Head of caudate nucleus (tissue), 42 donors: Measurements from ENCODE around the gene XIRP1.
A peak's percentile ranks its signal among the peaks of the same experiment; 100 is the strongest.
"Not testable (repeated sequence)": the region's sequence is repeated elsewhere in the genome, so short reads cannot be mapped to it uniquely, and the experiment has no call there.

Experiments
- DNase-seq, 42 donors: peaks; one replicate each; pipeline versions ENCODE4 v3.0.0 to v3.0.0-alpha.2; 2020 to 2021; ENCODE audit warnings: mixed read lengths in 7 of 42
- intact Hi-C: fragments of 100-400 bp; cut with DNase I; formaldehyde crosslinking; loops from one replicate; pipeline ENCODE4 v1.15.0; 2022

The XIRP1 gene

GRCh38 chr3:39173318-39174125 is 18.9 kb downstream of the XIRP1 start:
- DNase-seq, result no peak
- intact Hi-C loops, result no loop called here

- intact Hi-C loops, result no loop called here
- DNase-seq, result no peak
These were observed 20.5 kb downstream of the XIRP1 start for GRCh38 chr3:39171860-39172259.

GRCh38 chr3:39170877-39171276 is 21.5 kb downstream of the XIRP1 start:
- DNase-seq, result peak in 1 of 42 donors; percentile 15
- intact Hi-C loops, result not testable (repeated sequence)

GRCh38 chr3:39170461-39170860 is 21.9 kb downstream of the XIRP1 start:
- no peak for DNase-seq
- intact Hi-C loops, result no loop called here

GRCh38 chr3:39169712-39170111 is 22.7 kb downstream of the XIRP1 start:
- intact Hi-C loops, result no loop called here
- no peak for DNase-seq

GRCh38 chr3:39168156-39168780 is 24.1 kb downstream of the XIRP1 start:
- DNase-seq, result peak in 2 of 42 donors; percentile 20 to 24
- intact Hi-C loops, result no loop called here

GRCh38 chr3:39166932-39167532 is 25.4 kb downstream of the XIRP1 start:
- intact Hi-C loops, result no loop called here
- DNase-seq, result peak in 8 of 42 donors; percentile 6 to 71 (median 38)

- DNase-seq, result peak in 3 of 42 donors; percentile 1 to 25 (median 23)
- intact Hi-C loops, result no loop called here
These were observed 26.2 kb downstream of the XIRP1 start for GRCh38 chr3:39166134-39166710.

GRCh38 chr3:39165518-39165917 is 26.9 kb downstream of the XIRP1 start:
- DNase-seq, result no peak
- intact Hi-C loops, result no loop called here

- no peak for DNase-seq
- intact Hi-C loops, result no loop called here
These were observed 28.0 kb downstream of the XIRP1 start for GRCh38 chr3:39164414-39164813.

GRCh38 chr3:39158148-39158715 is 34.2 kb downstream of the XIRP1 start:
- intact Hi-C loops, result no loop called here
- DNase-seq, result no peak

- no peak for DNase-seq
- intact Hi-C loops, result no loop called here
These were observed 35.0 kb downstream of the XIRP1 start for GRCh38 chr3:39157359-39157758.

GRCh38 chr3:39156421-39156820 is 36.0 kb downstream of the XIRP1 start:
- intact Hi-C loops, result no loop called here
- no peak for DNase-seq

GRCh38 chr3:39154280-39155021 is 37.9 kb downstream of the XIRP1 start:
- DNase-seq, result peak in 4 of 42 donors; percentile 41 to 62 (median 52)
- intact Hi-C loops, result no loop called here

GRCh38 chr3:39153977-39154279 is 38.5 kb downstream of the XIRP1 start:
- intact Hi-C loops, result no loop called here
- DNase-seq, result no peak

GRCh38 chr3:39150803-39151631 is 41.4 kb downstream of the XIRP1 start:
- intact Hi-C loops, result no loop called here
- DNase-seq, result peak; percentile 41 to 92 (median 72)

- intact Hi-C loops, result no loop called here
- peak in 1 of 42 donors; percentile 28 for DNase-seq
These were observed 42.1 kb downstream of the XIRP1 start for GRCh38 chr3:39150148-39150802.
